Left hindlimb (tissue), 1 donor: ENCODE results near the gene GPR107.

ENCODE experiments used
- DNase-seq: peaks from one replicate; pipeline ENCODE4 v3.0.0-alpha.2; 2018

The GPR107 gene

DNA sequence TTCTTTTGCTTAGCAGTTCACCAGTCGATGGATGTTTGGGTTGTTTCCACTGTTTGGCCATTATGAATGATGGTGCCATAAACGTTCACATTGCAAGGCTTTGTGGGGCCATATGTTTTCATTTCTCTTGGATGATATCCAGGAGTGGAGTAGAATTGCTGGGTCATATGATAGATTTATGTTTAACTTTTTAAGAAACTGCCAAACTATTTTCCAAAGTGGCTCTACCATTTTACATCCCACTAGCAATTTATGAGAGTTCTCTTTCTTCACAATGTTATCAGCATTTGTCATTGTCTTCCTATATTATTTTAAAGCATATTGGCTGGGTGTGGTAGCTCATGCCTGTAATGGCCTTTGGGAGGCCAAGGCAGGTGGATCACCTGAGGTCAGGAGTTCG is 5.2 kb downstream of the GPR107 start:
- DNase-seq = no peak

DNA sequence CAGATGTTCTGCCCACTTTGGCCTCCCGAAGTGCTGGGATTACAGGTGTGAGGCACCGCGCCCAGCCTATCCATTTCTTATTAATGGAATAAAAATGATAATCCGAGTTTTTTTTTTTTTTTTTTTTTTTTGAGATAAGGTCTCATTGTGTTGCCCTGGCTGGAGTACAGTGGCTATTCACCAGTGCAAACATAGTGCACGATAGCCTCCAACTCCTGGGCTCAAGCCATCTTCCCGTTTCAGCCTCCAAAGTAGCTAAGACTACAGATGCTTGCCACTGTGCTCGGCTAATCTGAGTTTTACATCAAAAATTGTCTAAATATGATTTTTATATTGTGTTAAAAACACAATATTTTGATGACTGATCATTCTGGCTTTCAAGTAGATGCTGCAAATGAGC is 6.6 kb downstream of the GPR107 start:
- DNase-seq = no peak

DNA sequence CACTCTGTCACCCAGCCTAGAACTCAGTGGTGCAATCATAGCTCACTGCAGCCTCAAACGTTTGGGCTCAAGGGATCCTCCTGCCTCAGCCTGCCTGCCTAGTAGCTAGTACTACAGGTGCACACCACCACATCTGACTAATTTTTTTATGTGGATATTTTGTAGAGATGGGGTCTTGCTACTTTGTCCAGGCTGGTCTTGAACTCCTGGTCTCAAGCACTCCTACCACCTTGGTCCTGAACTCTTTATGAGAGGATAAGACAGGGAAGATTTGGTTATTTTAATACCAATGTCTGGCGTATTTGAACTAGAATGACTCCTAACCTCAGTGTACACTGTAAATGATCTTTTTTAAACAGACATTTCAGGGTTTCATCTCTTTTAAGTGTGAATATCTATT is 9.0 kb downstream of the GPR107 start:
- no peak for DNase-seq

DNA sequence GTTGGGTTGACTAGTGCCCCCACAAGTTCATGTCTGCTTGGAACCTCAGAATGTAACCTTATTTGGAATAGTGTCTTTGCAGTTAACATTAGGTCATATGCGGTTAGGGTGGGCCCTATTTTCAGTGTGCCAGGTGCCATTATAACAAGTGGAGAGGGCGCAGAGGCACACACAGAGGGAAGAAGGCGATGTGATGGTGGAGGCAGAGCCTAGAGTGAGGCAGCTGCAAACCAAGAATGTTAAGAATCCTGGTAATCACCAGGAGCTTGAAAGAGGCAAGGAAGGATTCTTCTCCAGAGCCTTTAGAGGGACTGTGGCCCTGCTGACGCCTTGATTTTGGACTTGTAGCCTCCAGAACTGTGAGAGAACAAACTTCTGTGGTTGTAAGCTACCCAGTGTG is 10.9 kb downstream of the GPR107 start:
- no peak for DNase-seq

DNA sequence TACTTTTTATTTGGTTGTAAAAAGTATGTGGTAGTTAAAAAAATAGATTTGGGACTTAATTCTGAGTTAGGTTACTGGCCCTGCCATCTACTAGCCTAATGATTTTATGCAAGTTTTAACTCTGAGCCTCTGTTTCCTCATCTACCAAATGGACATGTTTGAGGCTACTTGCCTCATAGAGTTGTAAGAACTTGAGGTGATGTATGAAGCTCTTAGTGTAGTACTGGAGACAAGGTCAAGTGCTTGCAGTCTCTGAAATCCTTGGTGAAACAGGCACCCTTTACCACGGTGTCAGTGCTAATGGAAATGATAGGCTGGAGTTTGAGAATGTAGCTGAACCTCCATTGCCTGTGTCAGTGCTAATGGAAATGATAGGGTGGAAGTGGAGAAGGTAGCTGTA is 15.3 kb downstream of the GPR107 start:
- DNase-seq = no peak

DNA sequence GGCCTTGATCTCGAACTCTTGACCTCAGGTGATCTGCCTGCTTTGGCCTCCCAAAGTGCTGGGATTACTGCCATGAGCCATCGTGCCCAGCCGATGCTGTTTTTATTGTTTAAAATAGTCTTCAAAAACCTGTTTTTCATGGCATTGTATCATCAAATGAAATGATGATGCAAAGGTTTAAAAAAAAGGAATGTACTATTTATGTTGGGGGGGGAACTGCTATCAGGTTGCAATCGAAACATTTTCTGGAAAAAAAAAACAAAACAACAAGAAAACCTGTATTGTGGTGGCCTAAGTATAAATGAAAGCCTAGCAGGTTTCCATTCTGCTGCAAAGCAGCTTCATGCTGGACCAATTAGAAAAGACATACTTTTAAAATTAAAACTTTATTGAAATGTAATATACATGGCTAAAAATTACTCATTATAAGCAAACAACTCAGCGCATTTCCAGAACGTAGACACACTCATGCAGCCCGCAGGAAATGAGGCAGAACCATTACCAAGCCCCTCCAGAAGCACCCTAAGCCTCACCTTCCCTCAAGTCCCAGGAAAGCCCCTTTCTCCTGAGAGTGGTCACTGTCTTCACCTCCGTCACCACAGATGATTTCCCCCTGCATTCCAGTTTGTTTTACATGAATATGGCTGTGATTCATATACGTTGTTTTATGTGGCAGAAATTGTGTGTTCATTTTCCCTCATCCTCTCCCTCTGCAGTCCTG is 19.0 kb downstream of the GPR107 start:
- no peak for DNase-seq

DNA sequence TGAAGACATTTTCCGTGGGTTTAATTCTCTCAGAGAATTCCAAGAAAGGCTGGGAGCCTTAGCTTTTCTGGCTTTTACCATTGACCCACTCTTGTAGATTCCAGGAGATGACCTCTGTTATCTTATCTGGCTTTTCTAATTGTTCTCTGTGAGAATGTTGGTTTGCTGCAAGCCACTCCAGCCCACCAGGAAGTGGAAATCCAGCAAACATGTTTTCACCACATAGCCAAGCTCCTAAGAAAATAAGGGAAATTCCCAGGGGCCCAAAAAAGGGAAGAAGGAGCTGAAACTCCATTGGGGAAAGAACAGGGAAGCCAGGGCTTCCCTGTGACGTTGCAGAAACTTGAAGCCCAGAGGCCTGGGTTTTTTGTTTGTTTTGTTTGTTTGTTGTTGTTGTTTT is 19.7 kb downstream of the GPR107 start:
- DNase-seq = no peak

DNA sequence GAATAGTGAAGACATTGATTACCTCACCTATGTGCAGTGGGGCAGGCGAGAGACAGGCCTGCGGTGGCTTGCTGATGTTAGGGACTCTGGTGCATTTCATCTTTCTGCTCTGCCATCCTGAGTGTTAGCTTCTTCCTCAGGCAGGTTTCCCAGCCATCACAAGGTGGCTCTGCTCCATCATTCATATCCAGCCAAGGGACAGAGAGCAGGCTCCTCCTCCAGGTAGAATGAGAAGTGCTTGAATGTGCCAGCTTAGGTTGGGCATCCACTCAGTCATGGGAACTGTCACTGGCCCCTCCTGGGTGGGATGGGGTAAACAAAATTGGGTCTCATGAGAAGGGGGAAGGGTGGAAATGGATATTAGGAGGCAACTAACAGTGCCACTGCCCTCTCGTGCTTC is 24.8 kb downstream of the GPR107 start:
- no peak for DNase-seq

DNA sequence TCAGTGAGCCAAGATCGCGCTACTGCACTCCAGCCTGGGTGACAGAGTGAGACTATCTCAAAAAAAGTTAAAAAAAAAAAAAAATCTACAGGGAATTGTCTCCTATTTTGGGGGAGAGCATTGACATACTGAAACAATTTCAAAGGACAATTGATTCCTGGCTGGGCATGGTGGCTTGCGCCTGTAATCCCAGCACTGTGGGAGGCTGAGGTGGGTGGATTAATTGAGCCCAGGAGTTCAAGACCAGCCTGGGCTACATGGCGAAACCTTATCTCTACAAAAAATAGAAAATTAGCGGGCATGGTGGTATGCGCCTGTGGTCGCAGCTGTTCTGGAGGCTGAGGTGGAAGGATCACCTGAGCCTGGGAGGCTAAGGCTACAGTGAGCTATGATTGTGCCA is 30.6 kb downstream of the GPR107 start:
- no peak for DNase-seq

DNA sequence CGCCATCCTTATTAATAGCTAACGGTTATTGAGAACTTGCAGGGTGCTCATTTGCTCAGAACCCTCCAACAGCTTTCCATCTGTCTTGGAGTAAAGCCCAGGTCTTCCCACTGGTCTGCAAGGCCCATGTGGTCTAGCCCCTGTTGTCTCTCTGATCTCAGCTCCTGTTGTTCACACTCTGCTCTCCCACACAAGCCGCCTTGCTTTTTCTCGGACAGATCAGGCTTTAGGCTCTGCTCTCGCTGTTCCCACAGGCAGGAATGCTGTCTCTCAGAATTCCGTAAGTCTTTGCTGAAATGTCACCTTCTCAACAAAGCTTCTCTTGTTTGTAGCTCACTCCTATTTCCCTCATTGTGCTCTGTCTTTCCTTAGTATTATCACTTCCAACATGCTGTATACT is 34.3 kb downstream of the GPR107 start:
- DNase-seq = no peak

DNA sequence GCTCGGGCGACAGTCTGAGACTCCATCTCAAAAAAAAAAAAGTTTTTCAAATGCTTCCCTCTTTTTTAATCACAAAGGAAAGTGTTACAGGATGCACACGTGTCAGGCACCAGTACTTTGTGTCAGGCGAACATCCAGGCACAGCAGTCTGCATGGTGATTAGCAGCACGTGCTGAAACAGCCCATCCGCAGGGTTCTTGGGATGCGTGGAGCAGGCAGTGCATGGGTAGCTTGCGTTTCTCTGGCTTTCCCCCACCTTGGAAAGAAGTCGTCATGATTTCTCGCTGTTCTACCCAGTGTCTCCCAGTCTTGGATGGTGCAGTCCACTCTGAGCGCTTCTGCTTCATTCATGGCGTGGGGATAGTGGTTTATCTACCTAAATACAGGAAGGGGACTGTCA is 35.4 kb downstream of the GPR107 start:
- DNase-seq = no peak

DNA sequence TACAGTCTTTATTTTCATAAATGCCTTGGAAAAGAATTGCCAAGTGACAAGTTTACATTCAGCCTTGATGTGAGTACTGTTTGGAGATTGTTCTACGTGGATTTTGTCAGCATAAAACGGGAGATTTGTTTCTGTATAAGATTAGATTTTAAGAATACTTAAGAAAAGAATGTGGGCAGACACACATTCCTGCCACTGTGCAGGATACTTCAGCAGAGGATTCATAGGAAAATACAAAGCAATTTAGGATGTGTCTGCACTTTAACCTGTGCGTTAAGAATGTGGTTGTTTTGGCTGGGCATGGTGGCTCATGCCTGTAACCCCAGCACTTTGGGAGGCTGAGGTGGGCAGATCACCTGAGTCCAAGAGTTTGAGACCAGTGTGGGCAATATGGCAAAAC is 37.2 kb downstream of the GPR107 start:
- no peak for DNase-seq

DNA sequence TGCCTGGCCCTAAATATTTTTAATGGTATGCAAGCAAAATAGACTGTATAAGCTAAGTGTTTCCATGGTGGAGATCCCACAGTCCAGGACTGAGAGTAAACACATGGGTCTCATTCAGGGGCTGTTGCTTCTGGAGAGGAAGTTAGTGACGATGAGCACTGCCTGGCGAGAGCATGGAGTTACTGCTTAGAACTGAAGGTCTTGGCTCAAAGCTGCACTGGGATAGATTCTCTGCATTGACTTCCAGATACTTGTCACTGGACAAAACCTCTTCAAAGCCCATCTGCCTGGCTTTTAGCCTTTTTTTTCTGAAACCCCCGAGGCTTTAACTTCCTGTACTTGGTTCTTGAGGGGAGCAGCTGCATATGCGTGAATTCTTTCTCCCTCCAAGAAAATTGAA is 39.2 kb downstream of the GPR107 start:
- DNase-seq = peak; percentile 64

DNA sequence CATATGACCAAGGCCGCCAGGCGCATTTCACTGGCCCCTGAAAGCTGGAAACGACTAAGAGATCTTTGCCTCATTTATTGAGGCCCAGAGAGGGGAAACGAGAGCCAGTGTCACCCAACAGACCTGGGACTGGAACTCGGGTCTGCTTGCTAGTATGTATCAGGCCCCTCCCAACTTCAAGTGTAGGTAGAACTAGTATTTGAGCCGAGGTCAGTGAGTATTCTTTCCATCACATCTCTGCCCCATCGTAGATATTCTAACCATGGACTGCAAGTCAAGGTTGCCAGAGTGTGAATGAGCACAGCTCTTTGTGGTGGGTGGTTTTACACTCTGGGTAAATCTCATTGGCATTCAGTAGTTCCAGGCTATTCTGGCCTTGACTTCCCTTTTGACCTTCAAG is 42.2 kb downstream of the GPR107 start:
- no peak for DNase-seq

DNA sequence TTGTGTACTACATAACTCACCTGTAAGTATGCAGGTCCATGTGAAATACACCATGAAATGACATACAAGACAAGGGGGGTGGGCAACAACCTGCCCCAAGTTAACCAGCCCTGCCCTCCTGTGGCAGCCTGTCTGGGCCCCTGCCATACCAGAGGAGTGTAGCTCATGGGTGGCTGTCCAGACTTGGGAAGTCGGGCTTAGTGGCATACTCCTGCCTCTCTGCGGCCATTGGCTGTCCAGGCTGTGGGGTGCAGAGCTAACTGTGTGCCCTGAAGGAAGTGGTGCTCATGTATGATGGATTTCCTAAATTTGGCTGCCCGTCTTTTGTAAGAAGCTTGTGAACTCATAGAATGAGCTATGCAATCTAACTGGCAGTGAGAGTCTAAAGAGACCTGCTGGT is 47.0 kb downstream of the GPR107 start:
- DNase-seq = no peak

DNA sequence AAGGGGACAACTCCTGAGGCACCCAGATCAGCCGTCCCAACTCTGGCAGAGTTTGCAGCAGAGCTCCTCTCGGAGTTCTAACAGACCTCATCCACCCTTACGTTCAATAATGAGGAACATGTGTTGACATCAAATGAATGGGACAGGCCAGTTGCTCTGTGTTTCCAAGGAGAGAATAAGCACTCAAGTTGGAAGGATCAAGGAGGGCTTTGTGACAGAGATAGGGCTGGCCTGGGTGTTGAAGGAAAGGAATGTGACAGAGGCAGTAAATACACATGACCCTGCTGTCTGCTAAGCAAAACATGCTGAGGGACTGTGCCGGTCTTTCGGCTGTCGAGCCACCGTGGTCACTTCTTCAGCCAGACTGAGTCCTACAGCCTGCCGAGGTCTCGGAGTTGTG is 48.2 kb downstream of the GPR107 start:
- DNase-seq = no peak

DNA sequence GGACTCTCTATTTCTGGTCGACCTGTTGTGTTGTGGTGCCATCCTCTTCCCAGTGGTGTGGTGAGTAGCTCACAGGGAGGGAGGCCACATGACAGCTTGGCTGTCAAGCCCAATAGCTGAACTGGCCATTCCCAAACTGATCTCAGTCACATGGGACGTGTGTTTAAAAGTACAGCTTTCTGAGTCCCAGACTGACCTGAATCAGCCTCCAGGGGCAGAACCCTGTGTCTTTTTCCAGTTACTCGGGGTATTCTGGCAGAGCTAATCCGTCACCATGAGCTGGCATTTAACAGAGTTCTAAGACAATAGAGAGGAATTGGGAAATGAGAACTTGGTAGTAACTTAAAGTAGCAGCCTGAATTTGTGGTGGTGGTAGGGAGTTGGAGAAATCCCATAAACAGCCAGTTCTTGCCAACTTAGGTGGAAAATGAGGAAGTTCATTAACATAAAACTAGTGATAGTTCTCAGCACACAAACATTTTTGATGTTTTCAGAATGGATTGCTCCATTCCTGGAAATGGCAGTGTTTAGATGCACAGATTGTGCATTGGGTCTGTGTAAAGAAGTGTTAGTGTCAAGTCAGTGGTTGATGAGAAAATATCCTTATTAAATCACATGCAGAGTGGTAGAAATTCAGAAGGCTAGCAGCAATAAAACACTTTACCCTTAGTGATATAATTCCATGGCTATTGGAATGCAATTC is 50.9 kb downstream of the GPR107 start:
- no peak for DNase-seq

DNA sequence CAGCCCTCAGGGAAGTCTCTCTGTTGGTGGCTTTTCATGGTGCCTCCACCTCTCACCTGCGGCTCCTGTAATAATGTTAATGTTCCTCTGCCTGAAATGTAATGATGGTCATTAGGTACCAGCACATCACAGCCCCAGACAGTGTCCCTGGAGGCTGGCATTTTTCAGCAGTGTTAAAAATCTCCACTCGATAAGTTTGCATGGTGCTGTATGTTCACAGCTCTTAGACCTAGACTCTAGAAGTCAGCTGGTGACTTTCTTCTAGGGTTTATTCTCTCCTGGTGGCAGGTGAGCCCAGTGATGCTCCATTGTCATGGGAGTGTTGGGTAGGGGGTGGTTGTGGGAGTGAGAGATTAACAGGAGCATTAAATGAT is 53.1 kb downstream of the GPR107 start:
- DNase-seq = no peak

DNA sequence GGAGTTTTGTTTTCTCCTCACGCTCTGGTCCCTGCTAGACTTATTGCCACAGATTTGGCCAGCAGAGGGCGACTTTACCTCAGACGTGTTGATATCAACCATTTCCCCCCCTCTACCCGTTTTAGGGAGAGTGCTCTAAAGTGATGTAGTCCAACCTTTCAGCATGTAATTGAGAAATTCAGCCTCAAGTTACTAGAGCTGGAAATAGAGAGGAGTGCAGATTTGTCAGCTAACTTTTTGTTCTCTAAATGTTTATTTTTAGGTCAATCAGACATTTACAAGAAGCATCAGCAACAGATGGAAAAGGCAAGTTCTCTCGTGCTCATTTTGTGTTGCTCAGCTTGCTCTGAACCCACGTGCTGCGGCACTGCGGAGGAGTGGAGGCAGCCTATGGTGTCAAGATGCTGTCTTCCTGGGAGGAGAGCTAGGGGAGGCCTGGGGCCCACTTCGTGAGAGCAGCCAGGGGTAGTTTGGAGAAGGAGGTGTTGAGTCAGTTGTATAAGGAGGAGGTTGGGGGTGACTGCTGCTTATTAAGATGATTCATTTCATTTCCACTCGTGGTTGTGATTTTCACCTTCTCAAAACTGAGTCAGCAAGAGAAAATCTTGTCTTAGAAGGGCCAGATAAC is 53.6 kb downstream of the GPR107 start:
- peak; percentile 65 for DNase-seq

DNA sequence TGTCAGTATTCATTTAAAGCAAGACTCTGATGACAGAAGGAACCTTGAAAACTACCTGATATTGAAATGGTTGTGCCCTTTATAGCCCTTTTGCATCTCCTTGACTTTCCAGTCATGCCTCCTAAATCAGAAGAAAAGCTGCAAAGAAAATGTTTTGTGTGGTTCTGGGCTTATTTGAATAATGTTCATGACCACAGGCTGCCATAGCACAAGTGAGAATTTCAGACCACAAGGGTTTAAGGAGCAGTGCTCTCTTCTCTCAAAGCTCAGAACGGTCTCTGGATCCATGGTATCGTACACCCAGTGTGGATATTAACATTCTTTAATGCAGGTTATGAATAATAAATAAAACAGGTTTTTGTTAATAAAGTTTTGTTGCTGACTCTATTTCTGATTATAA is 54.2 kb downstream of the GPR107 start:
- no peak for DNase-seq

DNA sequence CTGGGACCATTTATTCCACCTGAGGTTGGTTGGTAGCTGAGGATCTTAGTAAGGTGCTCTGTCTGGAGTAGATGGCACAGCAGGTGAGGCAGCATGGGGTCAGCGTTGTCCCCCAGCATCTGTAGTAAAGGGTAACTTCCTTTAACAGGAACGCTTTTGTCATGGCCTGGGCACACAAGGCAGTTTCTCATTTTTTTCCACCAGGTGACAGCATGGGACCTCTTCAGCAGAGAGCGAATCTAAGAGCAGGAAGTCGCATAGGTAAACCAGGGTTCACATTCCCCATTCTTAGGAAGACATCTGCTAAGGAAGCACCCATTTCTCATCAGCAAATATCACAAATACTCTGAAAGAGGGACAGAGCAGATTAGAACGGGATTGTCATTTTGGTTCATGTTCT is 56.5 kb downstream of the GPR107 start:
- DNase-seq = no peak

DNA sequence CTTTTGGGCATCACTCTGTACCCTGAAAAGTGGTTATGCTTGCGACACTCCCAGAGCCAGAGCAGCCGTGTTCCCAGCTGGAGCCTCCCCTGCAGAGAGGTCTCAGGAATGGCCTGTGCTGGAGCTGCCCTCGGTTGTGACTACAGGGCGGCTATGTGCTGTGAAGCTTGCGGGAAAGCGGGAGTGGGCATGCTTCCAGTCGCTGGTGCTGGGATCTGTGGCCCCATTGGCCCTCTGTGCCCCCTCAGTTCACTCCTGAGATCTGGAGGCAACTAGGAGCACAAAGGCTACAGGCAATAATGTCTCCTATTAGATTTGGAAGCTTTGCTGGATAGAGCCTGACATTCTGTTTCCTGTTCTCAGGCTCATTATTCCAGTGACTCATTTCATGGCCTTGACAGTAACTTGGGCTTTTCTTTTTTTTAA is 56.9 kb downstream of the GPR107 start:
- no peak for DNase-seq

DNA sequence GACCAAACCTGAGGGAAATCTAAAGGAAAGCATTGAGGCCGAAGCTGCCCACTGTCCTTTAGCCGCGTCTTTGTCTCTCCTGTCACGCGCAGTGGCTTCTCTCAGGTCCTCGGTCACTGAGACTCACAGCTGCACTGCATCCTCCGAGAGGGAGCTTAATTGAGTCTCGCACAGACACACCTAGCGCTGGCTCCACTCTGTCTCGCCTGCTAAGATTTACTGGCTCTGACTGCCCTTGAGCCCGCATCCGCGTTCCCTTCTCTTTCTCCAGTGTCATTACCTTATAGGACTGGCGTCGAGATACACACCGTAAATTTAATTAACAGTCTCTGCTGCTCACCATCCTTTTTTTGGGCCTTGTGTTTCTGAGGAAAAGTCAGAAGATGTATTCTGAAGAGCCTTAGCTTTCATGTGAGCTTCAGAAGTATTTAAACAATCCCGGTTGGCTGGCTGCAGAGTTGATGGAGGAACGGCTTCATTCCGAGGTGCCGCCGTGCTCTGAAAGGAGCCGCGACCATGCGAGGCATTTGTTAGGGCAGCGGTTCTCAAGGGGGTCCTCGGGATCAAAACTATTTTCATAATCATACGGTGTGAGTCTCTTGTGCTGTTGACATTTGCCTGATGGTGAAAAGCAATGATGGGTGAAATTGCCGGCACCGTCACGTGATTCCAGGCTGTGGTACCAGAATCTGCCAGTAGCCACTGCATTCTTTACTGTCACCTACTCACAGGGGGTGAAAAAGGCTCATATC is 58.3 kb downstream of the GPR107 start:
- DNase-seq = no peak
